Endothelial cell of umbilical vein (primary cell): ENCODE data around the gene BABAM2. TPM values are rescaled to one million over a fixed set of nuclear protein-coding genes. Genes with fewer than 3 reads are reported as not detected.

Experiments used
- BruUV-seq: library from RNA; stranded (reverse); fragments of 400-500 nt; replicated peaks from 2 replicates; lab custom pipeline; 2021; lab: Mats Ljungman, UMichigan
- CTCF ChIA-PET: fragments of 300-600, 350-600 bp; sonication (Branson Sonifier 250); formaldehyde crosslinking; loops from one replicate; lab custom pipeline; 2021; ENCODE audit warnings: antibody characterized with exemption, inconsistent platforms; lab: Charles Lee
- POLR2A ChIA-PET: fragments of 300-600, 350-600 bp; sonication (Branson Sonifier 250); formaldehyde crosslinking; loops from one replicate; lab custom pipeline; 2021; ENCODE audit warnings: antibody characterized with exemption, inconsistent platforms; lab: Charles Lee
- DNase-seq: peaks from one replicate; pipeline ENCODE4 v3.0.0-alpha.2; 2011; ENCODE audit warnings: low read depth, low spot score
- FAIRE-seq: peaks from 2 replicates; lab custom pipeline; 2011; peaks lifted over from hg19 to GRCh38; lab: Jason Lieb, UNC
- H2AFZ ChIP-seq: 2 replicates; pipeline ENCODE4 v1.6.0; 2012; ENCODE audit warnings: low read depth, low read length, control low read depth, inconsistent platforms
- H3K27ac ChIP-seq: 2 replicates; pipeline ENCODE4 v1.5.1; 2011; ENCODE audit warnings: low read depth, mild to moderate bottlenecking, control low read depth, low read length, moderate library complexity; ENCODE audit not compliant: insufficient read depth
- H3K27me3 ChIP-seq, 2 experiments: 2 replicates each; pipeline versions ENCODE4 v1.6.0 to v1.6.1; 2011; ENCODE audit warnings: low read length in 2 of 2, mixed read lengths in 1 of 2; ENCODE audit not compliant: control insufficient read depth in 2 of 2, insufficient read depth in 2 of 2
- H3K36me3 ChIP-seq, 2 experiments: 2 replicates in 1 of 2; 3 replicates in 1 of 2; pipeline ENCODE4 v1.5.1; 2011; ENCODE audit warnings: low read length in 2 of 2, mild to moderate bottlenecking in 1 of 2, moderate library complexity in 1 of 2; ENCODE audit not compliant: control insufficient read depth in 2 of 2, insufficient read depth in 2 of 2; ENCODE audit errors: extremely low read depth in 1 of 2
- H3K4me1 ChIP-seq: 3 replicates; pipeline ENCODE4 v1.5.1; 2011; ENCODE audit warnings: mild to moderate bottlenecking, low read length; ENCODE audit not compliant: control insufficient read depth, insufficient read depth; ENCODE audit errors: extremely low read depth
- H3K4me2 ChIP-seq: 2 replicates; pipeline ENCODE4 v1.6.1; 2011; ENCODE audit warnings: low read length, control low read depth, mixed read lengths; ENCODE audit not compliant: insufficient read depth
- H3K4me3 ChIP-seq, 3 experiments: fragments of 200-600 bp in 1 of 3; sonication (generic), shearing (Covaris generic) in 1 of 3; replicated peaks in 1 of 3; 2 replicates each; pipeline ENCODE4 v1.5.1; 2011 to 2016; ENCODE audit warnings: control low read depth in 3 of 3, low read length in 3 of 3, mild to moderate bottlenecking in 2 of 3, inconsistent platforms in 1 of 3, low read depth in 1 of 3, moderate library complexity in 1 of 3; ENCODE audit not compliant: insufficient read depth in 1 of 3
- H3K79me2 ChIP-seq: 2 replicates; pipeline ENCODE4 v1.6.0; 2012; ENCODE audit warnings: low read length, inconsistent platforms; ENCODE audit not compliant: control insufficient read depth, insufficient read depth
- H3K9ac ChIP-seq: replicated peaks from 2 replicates; pipeline ENCODE3; 2011; ENCODE audit warnings: low read length, control low read depth; ENCODE audit not compliant: insufficient read depth; ENCODE audit errors: extremely low read depth
- H3K9me1 ChIP-seq: replicated peaks from 3 replicates; pipeline ENCODE4 v1.6.0; 2011; ENCODE audit warnings: mild to moderate bottlenecking, low read length; ENCODE audit not compliant: control insufficient read depth, insufficient read depth; ENCODE audit errors: extremely low read depth
- H3K9me3 ChIP-seq: replicated peaks from 2 replicates; pipeline ENCODE4 v1.5.1; 2012; ENCODE audit warnings: low read length, inconsistent platforms; ENCODE audit not compliant: control insufficient read depth, insufficient read depth
- H4K20me1 ChIP-seq: replicated peaks from 2 replicates; pipeline ENCODE3; 2011; ENCODE audit warnings: mild to moderate bottlenecking, low read length; ENCODE audit not compliant: control insufficient read depth, insufficient read depth; ENCODE audit errors: extremely low read depth
- CTCF ChIP-seq, 2 donors: IDR thresholded peaks; 1 replicate in 1 of 2; 2 replicates in 1 of 2; pipeline ENCODE4 v1.5.1; 2011; ENCODE audit warnings: low read length in 2 of 2, mild to moderate bottlenecking in 2 of 2, moderate library complexity in 2 of 2, control low read depth in 1 of 2, inconsistent platforms in 1 of 2, low read depth in 1 of 2; ENCODE audit not compliant: insufficient read depth in 1 of 2; ENCODE audit errors: extremely low read depth in 1 of 2
- EZH2 ChIP-seq: IDR thresholded peaks from 2 replicates; pipeline ENCODE4 v1.6.1; 2012; ENCODE audit warnings: borderline replicate concordance, low read depth, mild to moderate bottlenecking, moderate library complexity, low read length, inconsistent platforms; ENCODE audit not compliant: severe bottlenecking
- FOS ChIP-seq: IDR thresholded peaks from 2 replicates; pipeline ENCODE4 v1.6.1; 2011; ENCODE audit warnings: mild to moderate bottlenecking, low read length, moderate library complexity, borderline replicate concordance; ENCODE audit not compliant: insufficient read depth
- GATA2 ChIP-seq: IDR thresholded peaks from 2 replicates; pipeline ENCODE4 v1.7.0; 2011; ENCODE audit warnings: low read depth, mild to moderate bottlenecking, moderate library complexity, mixed read lengths, low read length; ENCODE audit not compliant: insufficient read length, insufficient read depth
- JUN ChIP-seq: IDR thresholded peaks from 2 replicates; pipeline ENCODE4 v1.6.1; 2011; ENCODE audit warnings: borderline replicate concordance, low read depth; ENCODE audit not compliant: insufficient read length, insufficient read depth
- MAX ChIP-seq: IDR thresholded peaks from 2 replicates; pipeline ENCODE4 v1.6.1; 2011; ENCODE audit not compliant: insufficient read depth, insufficient read length
- MYC ChIP-seq: IDR thresholded peaks from one replicate; pipeline ENCODE4 v1.6.1; 2011; ENCODE audit warnings: mild to moderate bottlenecking, low read depth, low read length
- POLR2A ChIP-seq: IDR thresholded peaks from 2 replicates; pipeline ENCODE4 v1.6.1; 2012; ENCODE audit warnings: low read depth, mild to moderate bottlenecking, control low read depth, low read length
- POLR2AphosphoS5 ChIP-seq: IDR thresholded peaks from 2 replicates; pipeline ENCODE4 v1.6.1; 2012; ENCODE audit warnings: low read depth, mild to moderate bottlenecking, control low read depth, low read length, moderate library complexity; ENCODE audit not compliant: insufficient read depth
- dilution Hi-C: fragments of 300-500 bp; cut with MboI; formaldehyde crosslinking; loops from one replicate; pipeline ENCODE4 v1.15.0; 2019; ENCODE audit warnings: low sequenced_read_pairs; ENCODE audit not compliant: extremely low pct_ligation_motif_present
- intact Hi-C: fragments of 100-400 bp; cut with micrococcal nuclease; formaldehyde crosslinking; loops from one replicate; pipeline ENCODE4 v1.10.0; 2022
- polyA plus RNA-seq, 4 experiments: library from polyadenylated mRNA; depleted of rRNA in 3 of 4; stranded (reverse) in 3 of 4; unstranded in 1 of 4; fragments of >200 nt; gene quantifications; 2 replicates each; pipeline versions ENCODE4 v1.2.1 to v1.2.3, GENCODE V29; 2011 to 2012; ENCODE audit warnings: missing spikeins in 1 of 4
- total RNA-seq: library from RNA; stranded (reverse); gene quantifications from 2 replicates; pipeline ENCODE4 v1.2.3, GENCODE V29; 2021

The BABAM2 gene
- total and polyA plus RNA-seq, 2 donors (not counting 3 experiments of a cell fraction or from before 2014, with no cell fraction given): 19.9 to 27.6 TPM

- CTCF ChIA-PET: interaction anchor here (2.0 kb wide), 1 partner anchor 17 kb away, joined by 4 read pairs; no protein-coding TSS in a partner anchor
- Histone ChIP-seq H3K4me1 (no peaks in the 10 kb centered on the region), H3K4me2 (no peak overlapping the region), H2AFZ (no peak overlapping the region), H3K79me2 (no peaks in the 10 kb centered on the region), H3K4me3 (no peak overlapping the region), H3K9ac (no peak overlapping the region), H3K27ac (no peak overlapping the region), H3K9me3 (no peaks in the 10 kb centered on the region), H3K27me3 (no peaks in the 10 kb centered on the region), H3K9me1 (no peaks in the 10 kb centered on the region), H3K36me3 (no peaks in the 10 kb centered on the region), H4K20me1 (no peaks in the 10 kb centered on the region)
- TF ChIP-seq POLR2AphosphoS5: no peak
- TF ChIP-seq POLR2A: no peak
- TF ChIP-seq FOS: no peak
- TF ChIP-seq GATA2: no peak
- no peak for TF ChIP-seq EZH2
- no peak for TF ChIP-seq JUN
- TF ChIP-seq CTCF (IDR thresholded peaks at IDR 0.05; ENCODE audit: extremely low read depth in 1 of 2, insufficient read depth in 1 of 2, low read depth in 1 of 2, low read length in 2 of 2): no peak
- TF ChIP-seq MAX: no peak
- TF ChIP-seq MYC: no peak
- POLR2A ChIA-PET: no interaction called here
- no peak for FAIRE-seq
- intact Hi-C loops (no loop called here), dilution Hi-C loops (no loop called here)
- no TSS peak for BruUV-seq
- DNase-seq: no peak
These were observed 435.3 kb downstream of the BABAM2 start for GRCh38 chr2:28325567-28326468.
